ENCODE results near the gene PLCH1.

- no peak for TF ChIP-seq CTCF (IDR thresholded peaks at IDR 0.05)
- no peak for TF ChIP-seq POLR2A (IDR thresholded peaks at IDR 0.05)
These were observed 337.5 kb downstream of the PLCH1 start for GRCh38 chr3:155407331-155407730.

Data from adrenal gland (tissue), 5 donors.